Right lobe of liver (tissue), 6 donors: ENCODE data around the gene PDXDC1. TPM values are rescaled to one million over a fixed set of nuclear protein-coding genes. Genes with fewer than 3 reads are reported as not detected.
"Not testable (repeated sequence)": the region's sequence is repeated elsewhere in the genome, so short reads cannot be mapped to it uniquely, and the experiment has no call there.

Source experiments
- ATAC-seq, 4 donors: fragments of 200-7000 bp; cut with Tn5 transposase; one replicate each; pipeline ENCODE4 v1.9.1; 2020; ENCODE audit warnings: mild to moderate bottlenecking in 4 of 4, moderate library complexity in 4 of 4
- DNase-seq, 3 donors: peaks; one replicate each; pipeline ENCODE4 v3.0.0-alpha.2; 2020
- H3K27ac ChIP-seq, 3 donors: fragments of 200-600 bp; one replicate each; pipeline ENCODE4 v1.8.0; 2022
- H3K27me3 ChIP-seq, 2 donors: fragments of 200-600 bp; one replicate each; pipeline ENCODE4 v1.8.0; 2022
- H3K36me3 ChIP-seq, 4 donors: fragments of 200-600 bp; sonication (generic) in 1 of 4; one replicate each; pipeline versions ENCODE4 v1.5.1 to v1.8.0; 2017 to 2022; ENCODE audit warnings: control low read depth in 1 of 4
- H3K4me1 ChIP-seq, 4 donors: fragments of 200-600 bp; sonication (generic) in 1 of 4; one replicate each; pipeline versions ENCODE4 v1.5.1 to v1.8.0; 2017 to 2022; ENCODE audit warnings: control low read depth in 1 of 4
- H3K4me3 ChIP-seq, 3 donors: fragments of 200-600 bp; one replicate each; pipeline ENCODE4 v1.8.0; 2022
- H3K9me3 ChIP-seq, 4 donors: fragments of 200-600 bp; sonication (generic) in 1 of 4; one replicate each; pipeline versions ENCODE4 v1.5.1 to v1.8.0; 2017 to 2022; ENCODE audit warnings: control low read depth in 1 of 4
- POLR2A ChIP-seq: fragments of 450-650 bp; IDR thresholded peaks from one replicate; pipeline ENCODE4 v1.6.1; 2017; ENCODE audit warnings: antibody characterized with exemption, mild to moderate bottlenecking
- WGBS: methylation state at CpG from one replicate; pipeline ENCODE4 v1.1.6; 2018; ENCODE audit warnings: low coverage, low lambda C conversion rate; ENCODE audit not compliant: insufficient coverage; ENCODE audit errors: missing lambda C conversion rate; 5-methylcytosine and 5-hydroxymethylcytosine counted together
- intact Hi-C, 2 donors: fragments of 100-400 bp; cut with DNase I; formaldehyde crosslinking; loops; one replicate each; pipeline versions ENCODE4 v1.11.2 to v1.14.1; 2022
- total RNA-seq, 6 experiments: library from RNA; depleted of rRNA in 2 of 6; stranded (reverse); fragments of >200 nt in 2 of 6; fragmentation: NEBNext Ultra II Directional in 3 of 6; extraction: Animal tissue kit (Norgen Biotek cat#: 25700) in 3 of 6; gene quantifications; one replicate each; pipeline versions ENCODE4 v1.1.0 to v1.2.4, GENCODE V29; 2016 to 2023
- donor health status: DM: no; HTN: yes; CAD: no.
- donor health status: DM: no; HTN: no; CAD: no.
- donor health status: DM: no; HTN: no; CAD: no.
- donor health status: DM: no; HTN: yes; CAD: no.
- donor health status: DM: no; HTN: yes; CAD: no.

PDXDC1 gene
- total RNA-seq, 6 experiments from 2014 or later: 78.8 to 144 (median 111) TPM

GRCh38 chr16:15093955-15094827, 119.4 kb downstream of the PDXDC1 start, which contains the start of gene RRN3:
RRN3 (minus strand) TSS chr16:15094272; CDS start chr16:15094233, 39 bp downstream.
- WGBS: 12% methylated on average over 17 of the region's 56 CpGs
- Histone ChIP-seq H3K36me3 (peaks cover 0 to 17% (median 3%) of the 10 kb centered on the region in 4 donors), H3K4me3 (peak within 1 kb of the TSS; percentile 39 to 68 (median 63)), H3K27ac (peak within 1 kb of the TSS; percentile 70 to 81 (median 79))
- H3K9me3 ChIP-seq, H3K27me3 ChIP-seq, intact Hi-C loops, H3K4me1 ChIP-seq: not testable (repeated sequence)
- ATAC-seq (peak; percentile 96 to 99 (median 98)), DNase-seq (peak; percentile 93 to 96 (median 95))
- TF ChIP-seq POLR2A: peak; percentile 86

GRCh38 chr16:15096583-15096972, 121.8 kb downstream of the PDXDC1 start:
- intact Hi-C loops, H3K4me3 ChIP-seq, H3K27ac ChIP-seq, DNase-seq, H3K36me3 ChIP-seq, H3K27me3 ChIP-seq, H3K9me3 ChIP-seq, H3K4me1 ChIP-seq: not testable (repeated sequence)
- ATAC-seq: peak in 1 of 4 donors; percentile 1
- WGBS: 25% methylated on average over 8 of the region's 9 CpGs

DNA sequence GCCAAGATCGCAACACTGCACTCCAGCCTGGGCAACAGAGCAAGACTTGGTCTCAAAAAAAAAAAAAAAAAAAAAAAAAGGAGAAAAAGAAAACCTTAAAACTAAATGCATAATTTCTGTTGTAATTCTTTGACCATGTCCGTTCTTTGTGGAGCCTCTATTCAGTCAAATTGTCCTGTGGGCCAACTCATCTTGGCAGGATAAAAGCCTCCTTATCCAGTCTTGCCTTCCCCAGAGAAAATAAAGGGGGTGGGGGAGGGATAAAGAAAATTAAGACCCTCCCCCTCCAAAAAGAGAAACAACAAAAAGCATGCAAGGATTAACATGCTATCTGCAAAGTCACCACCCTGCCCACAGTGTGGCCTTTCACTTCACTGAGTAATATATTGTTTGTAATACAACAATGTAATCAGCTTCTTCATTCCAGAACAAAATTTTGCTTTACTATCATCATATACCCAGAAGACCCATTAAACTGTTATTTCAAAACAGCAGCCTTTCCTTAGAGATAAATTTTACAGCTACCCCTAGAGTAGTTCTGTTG, 124.6 kb downstream of the PDXDC1 start:
- H3K27ac ChIP-seq, H3K9me3 ChIP-seq, H3K27me3 ChIP-seq, DNase-seq, H3K4me1 ChIP-seq, intact Hi-C loops, H3K36me3 ChIP-seq, ATAC-seq, H3K4me3 ChIP-seq: not testable (repeated sequence)
- 77% methylated on average over 1 of the region's 2 CpGs for WGBS

DNA sequence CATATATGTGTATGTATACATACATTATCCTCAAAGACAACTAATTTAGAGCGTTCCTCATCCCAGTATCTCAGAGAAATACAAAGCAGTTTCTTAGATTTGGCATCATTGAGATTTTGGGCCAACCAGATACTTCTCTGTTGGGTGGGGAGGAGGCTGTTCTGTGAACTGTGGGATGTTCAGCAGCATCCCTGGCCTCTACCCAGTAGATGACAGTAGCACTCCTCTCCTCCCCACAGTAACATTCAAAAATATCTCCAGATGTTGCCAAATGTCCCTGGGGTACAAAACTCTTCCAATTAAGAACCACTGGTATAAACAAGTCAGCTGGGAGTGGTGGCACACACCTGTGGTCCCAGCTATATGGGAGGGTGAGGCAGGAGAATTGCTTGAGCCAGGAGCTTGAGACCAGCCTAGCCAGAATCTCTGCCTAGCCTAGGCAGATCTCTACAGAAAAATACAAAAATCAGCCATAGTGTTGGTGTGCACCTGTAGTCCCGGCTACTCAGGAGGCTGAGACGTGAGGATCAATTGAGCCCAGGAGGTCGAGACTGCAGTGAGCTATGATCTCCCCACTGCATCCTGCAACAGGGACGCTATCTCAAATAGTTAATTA, 125.7 kb downstream of the PDXDC1 start:
- DNase-seq, H3K27me3 ChIP-seq, ATAC-seq, intact Hi-C loops, H3K9me3 ChIP-seq, H3K36me3 ChIP-seq, H3K27ac ChIP-seq, H3K4me1 ChIP-seq, H3K4me3 ChIP-seq: not testable (repeated sequence)
- WGBS: 66% methylated on average over 5 of the region's 5 CpGs

DNA sequence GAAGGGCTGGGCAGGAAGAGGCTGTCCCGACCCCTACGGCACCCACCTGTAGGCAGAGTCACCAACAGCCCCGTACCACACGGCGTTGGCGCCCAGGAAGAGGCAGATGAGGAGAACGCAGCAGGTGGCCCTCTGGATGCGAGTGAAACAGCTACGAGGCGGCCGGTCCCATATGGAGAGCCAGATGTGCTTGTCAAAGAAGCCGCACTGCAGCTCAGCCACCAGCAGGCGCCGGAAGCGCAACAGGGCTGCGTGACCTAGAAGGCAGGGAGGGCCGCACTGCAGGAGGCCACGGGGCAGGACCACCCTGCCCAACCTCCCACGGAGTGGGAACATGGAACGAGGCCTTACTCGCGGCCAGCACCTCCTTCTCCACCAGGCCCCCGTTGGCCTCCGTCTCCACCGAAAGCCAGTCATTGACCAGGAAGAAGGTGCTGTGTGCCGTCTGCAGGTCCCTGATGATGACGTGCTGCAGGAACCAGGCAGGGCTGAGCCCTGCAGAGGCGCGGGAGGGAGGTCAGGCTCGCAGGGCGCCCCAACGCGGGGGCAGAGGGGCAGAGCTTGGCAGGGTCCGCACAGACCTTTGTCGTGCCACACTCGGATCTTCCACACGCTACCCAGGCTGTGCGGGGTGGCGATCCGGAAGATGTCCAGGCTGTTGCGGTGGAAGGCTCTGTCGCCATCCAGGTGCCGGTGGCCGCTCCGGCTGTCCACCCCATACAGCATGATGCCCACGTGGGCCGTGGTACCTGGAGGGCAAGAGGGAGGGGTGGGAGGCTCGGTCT, 153.0 kb downstream of the PDXDC1 start:
- H3K27me3 ChIP-seq, H3K4me3 ChIP-seq, ATAC-seq, intact Hi-C loops, H3K27ac ChIP-seq, H3K36me3 ChIP-seq, H3K9me3 ChIP-seq, H3K4me1 ChIP-seq: not testable (repeated sequence)
- WGBS: no CpG with 5 or more reads among the region's 48 CpGs
- peak in 2 of 3 donors; percentile 11 to 14 for DNase-seq

DNA sequence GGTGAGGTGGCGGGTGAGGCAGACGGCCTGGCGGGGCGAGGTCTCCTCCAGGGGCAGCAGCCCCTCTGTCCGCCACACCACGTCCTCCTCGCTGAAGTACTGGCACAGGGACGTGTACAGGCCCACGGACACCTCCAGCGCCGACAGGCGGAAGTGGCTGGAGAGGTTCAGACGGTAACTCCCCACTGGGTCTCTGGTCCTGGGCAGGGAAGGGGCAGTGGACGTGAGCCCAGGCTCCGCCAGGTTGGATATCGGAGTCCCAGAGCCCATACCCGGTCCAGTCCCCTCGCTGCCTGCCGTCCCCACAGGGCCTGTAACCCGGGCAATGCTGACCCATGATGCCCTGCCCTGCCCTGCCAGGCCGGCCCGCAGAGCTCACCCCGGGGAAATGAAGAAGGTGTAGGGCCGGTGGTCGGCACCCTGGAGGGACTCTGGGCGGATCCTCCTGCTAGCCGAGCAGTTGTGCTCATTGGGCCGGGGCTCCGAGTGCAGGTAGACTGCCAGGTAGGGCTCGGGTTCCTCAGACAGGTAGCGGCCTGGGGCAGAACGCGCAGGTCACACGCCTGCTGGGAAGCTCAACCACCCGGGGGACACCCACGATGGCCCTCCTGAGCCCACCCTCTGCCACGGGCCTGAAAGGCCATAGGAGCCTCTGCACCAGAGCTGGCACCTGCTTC, 155.6 kb downstream of the PDXDC1 start:
- not testable (repeated sequence) for ATAC-seq
- peak in 2 of 3 donors; percentile 35 to 38 for DNase-seq

DNA sequence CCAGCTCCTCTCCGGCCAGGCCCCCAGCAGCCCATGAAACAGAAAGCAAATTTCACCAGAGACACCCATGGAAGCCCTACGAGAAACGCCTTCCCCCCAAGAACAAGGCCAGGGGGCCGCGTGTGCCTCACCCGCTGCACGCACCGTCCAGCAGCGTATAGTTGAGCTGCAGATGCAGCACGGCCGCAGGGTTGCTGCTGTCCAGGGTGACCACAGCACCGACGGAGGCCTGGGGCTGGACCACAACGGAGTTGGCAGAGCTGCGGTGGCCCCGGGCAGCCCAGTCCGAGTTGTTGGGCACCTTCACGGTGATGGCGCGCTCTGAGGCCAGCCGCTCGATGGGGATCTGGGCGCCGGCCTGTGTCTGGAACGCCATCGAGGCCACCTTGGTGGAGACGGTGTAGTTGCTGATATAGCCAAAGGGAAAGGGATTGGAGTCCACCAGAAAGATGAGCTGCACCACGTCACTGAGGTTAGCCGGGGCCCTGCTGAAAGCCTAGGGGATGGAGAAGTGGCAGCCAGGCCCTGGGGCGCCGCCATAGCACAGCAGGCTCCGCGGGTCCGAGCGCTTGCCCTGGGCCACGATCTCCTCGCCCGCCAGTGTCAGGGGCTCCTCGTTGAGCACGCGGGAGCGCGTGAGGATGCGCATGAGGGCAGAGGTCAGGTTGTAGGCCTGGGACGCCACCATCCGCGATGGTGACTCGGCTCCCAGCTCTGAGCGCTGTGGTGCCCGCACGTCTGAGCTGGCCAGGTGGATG, 156.3 kb downstream of the PDXDC1 start:
- intact Hi-C loops, ATAC-seq, H3K27ac ChIP-seq, H3K4me3 ChIP-seq, H3K4me1 ChIP-seq, H3K9me3 ChIP-seq, H3K27me3 ChIP-seq, H3K36me3 ChIP-seq: not testable (repeated sequence)
- 83% methylated on average over 1 of the region's 51 CpGs for WGBS
- DNase-seq: peak in 2 of 3 donors; percentile 16 to 17

More for the DNA sequence above, 155.6 kb downstream of the PDXDC1 start:
- H3K4me3 ChIP-seq, H3K9me3 ChIP-seq, intact Hi-C loops, H3K36me3 ChIP-seq, H3K4me1 ChIP-seq, H3K27ac ChIP-seq, H3K27me3 ChIP-seq: not testable (repeated sequence)
- 100% methylated on average over 2 of the region's 37 CpGs for WGBS

DNA sequence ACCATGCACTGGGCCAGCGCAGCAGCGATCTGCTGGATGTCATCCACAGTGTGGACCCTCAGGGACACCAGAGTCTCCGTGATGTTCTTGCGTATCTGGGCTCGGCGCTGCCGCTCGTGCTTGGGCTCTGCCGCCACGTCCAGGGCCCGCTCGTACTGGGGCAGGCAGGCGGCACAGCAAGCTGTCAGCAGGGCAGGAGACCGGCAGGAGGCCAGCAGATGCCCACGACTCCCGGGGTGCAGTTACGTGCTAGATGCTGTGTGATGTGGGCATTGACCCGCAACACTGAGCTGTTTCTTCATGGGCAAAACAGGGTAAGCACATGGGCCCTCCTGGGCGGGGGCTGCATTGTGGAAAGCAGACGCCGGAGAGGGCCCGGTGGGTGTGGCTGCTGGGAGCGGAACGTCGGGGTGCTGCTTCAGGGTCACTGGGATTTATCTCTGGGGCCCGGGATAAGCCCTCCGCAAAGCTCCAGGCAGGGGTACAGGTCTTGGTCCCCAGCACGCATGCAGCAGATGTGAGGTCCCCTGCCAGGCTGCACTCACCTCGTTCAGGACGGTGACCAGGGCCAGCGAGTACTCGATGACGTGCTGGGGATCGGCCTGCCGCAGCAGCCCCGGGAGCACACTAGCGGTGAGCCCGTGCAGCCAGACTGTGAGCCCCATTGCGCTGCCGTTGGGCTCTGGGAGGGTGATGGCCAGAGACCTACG, 158.0 kb downstream of the PDXDC1 start:
- intact Hi-C loops: not testable (repeated sequence)
- WGBS: no CpG with 5 or more reads among the region's 41 CpGs

GRCh38 chr16:15133554-15133953, 158.7 kb downstream of the PDXDC1 start:
- H3K4me3 ChIP-seq, intact Hi-C loops, H3K4me1 ChIP-seq, H3K27me3 ChIP-seq, H3K36me3 ChIP-seq, H3K9me3 ChIP-seq, ATAC-seq, H3K27ac ChIP-seq: not testable (repeated sequence)
- peak in 2 of 3 donors; percentile 25 to 33 for DNase-seq
- no CpG with 5 or more reads among the region's 31 CpGs for WGBS

More for the DNA sequence above, 158.0 kb downstream of the PDXDC1 start:
- not testable (repeated sequence) for H3K36me3 ChIP-seq, H3K9me3 ChIP-seq, H3K27ac ChIP-seq, H3K4me3 ChIP-seq, H3K27me3 ChIP-seq, ATAC-seq, H3K4me1 ChIP-seq
- DNase-seq: peak in 2 of 3 donors; percentile 22 to 25
